ENCODE results near the gene XG.

DNA sequence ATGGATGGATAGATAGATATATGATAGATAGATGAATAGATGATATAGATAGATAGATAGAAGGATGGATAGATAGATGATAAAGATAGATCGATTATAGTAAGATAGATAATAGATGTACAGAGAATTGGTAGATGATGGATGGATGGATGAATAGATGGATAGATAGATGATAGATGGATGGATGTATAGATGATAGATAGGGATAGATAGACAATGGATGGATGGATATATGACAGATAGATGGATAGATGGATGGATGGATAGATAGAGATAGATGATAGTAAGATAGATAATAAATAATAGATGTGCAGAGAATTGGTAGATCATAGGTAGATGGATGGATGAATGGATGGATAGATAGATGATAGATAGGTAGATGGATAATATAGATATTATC, 89.1 kb downstream of the XG start:
- TF ChIP-seq POLR2A (IDR thresholded peaks at IDR 0.05) (no peak), CTCF (IDR thresholded peaks at IDR 0.05) (no peak)
